A673 (cell line): ENCODE data around the gene CEP192. TPM values are rescaled to one million over a fixed set of nuclear protein-coding genes. Genes with fewer than 3 reads are reported as not detected.

Source experiments
- BruUV-seq: library from RNA; stranded (reverse); fragments of 400-500 nt; replicated peaks from 2 replicates; lab custom pipeline; 2021; lab: Mats Ljungman, UMichigan
- CTCF ChIA-PET: fragments of 300-600 bp; sonication (Branson Sonifier 250); formaldehyde crosslinking; loops from one replicate; lab custom pipeline; 2022; ENCODE audit warnings: antibody characterized with exemption; lab: Charles Lee
- POLR2A ChIA-PET: fragments of 300-600 bp; sonication (Branson Sonifier 250); formaldehyde crosslinking; loops from one replicate; lab custom pipeline; 2022; ENCODE audit warnings: antibody characterized with exemption; ENCODE audit not compliant: low non-redundant PET; lab: Charles Lee
- DNase-seq: peaks from one replicate; pipeline ENCODE4 v3.0.0-alpha.2; 2015; ENCODE audit warnings: low spot score
- H3K27ac ChIP-seq: fragments of 200-600 bp; sonication (generic); 2 replicates; pipeline ENCODE4 v1.5.1; 2016; ENCODE audit warnings: mixed run types, low read depth, mild to moderate bottlenecking, mixed read lengths, antibody characterized with exemption, low read length; ENCODE audit not compliant: poor library complexity, severe bottlenecking
- H3K27me3 ChIP-seq: fragments of 200-600 bp; sonication (generic); replicated peaks from 2 replicates; pipeline ENCODE4 v1.6.1; 2017; ENCODE audit warnings: mixed run types, low read depth, mild to moderate bottlenecking, mixed read lengths, antibody characterized with exemption, low read length; ENCODE audit not compliant: insufficient read depth, poor library complexity
- H3K36me3 ChIP-seq: fragments of 200-600 bp; sonication (generic); 2 replicates; pipeline ENCODE4 v1.6.1; 2016; ENCODE audit warnings: mixed run types, mild to moderate bottlenecking, mixed read lengths, antibody characterized with exemption, low read length; ENCODE audit not compliant: insufficient read depth, poor library complexity, severe bottlenecking
- H3K4me1 ChIP-seq: fragments of 200-600 bp; sonication (generic); 2 replicates; pipeline ENCODE4 v1.6.1; 2017; ENCODE audit warnings: mixed run types, mild to moderate bottlenecking, mixed read lengths, antibody characterized with exemption, low read length; ENCODE audit not compliant: insufficient read depth, poor library complexity, severe bottlenecking
- H3K4me3 ChIP-seq: fragments of 200-600 bp; sonication (generic); 2 replicates; pipeline ENCODE4 v1.5.1; 2016; ENCODE audit warnings: low read depth, mixed run types, mild to moderate bottlenecking, mixed read lengths, low read length; ENCODE audit not compliant: poor library complexity, severe bottlenecking
- H3K9me3 ChIP-seq: fragments of 200-600 bp; sonication (generic); 2 replicates; pipeline ENCODE4 v1.6.1; 2016; ENCODE audit warnings: mixed run types, low read depth, mild to moderate bottlenecking, mixed read lengths, antibody characterized with exemption, low read length; ENCODE audit not compliant: poor library complexity, severe bottlenecking
- EZH2 ChIP-seq: fragments of 200-600 bp; sonication (generic); IDR thresholded peaks from 2 replicates; pipeline ENCODE4 v1.6.1; 2017; ENCODE audit warnings: borderline replicate concordance, low read depth, mild to moderate bottlenecking, mixed read lengths, antibody characterized with exemption, low read length; ENCODE audit not compliant: poor library complexity, severe bottlenecking
- intact Hi-C: fragments of 100-400 bp; cut with micrococcal nuclease; formaldehyde crosslinking; loops from one replicate; pipeline ENCODE4 v1.10.0; 2022; ENCODE audit not compliant: unreplicated experiment
- total RNA-seq: library from RNA; stranded (reverse); gene quantifications from 2 replicates; pipeline ENCODE4 v1.2.3, GENCODE V29; 2021
- TF ChIP-seq, protein P1 (sequence below): fragments of 300-800, 200-600 bp; sonication (generic); conservative IDR thresholded peaks from 2 replicates; pipeline ENCODE4 v1.5.1; 2017; ENCODE audit warnings: low read depth, mild to moderate bottlenecking, antibody characterized with exemption, low read length, moderate library complexity, mixed read lengths

Gene CEP192
- total RNA-seq, 1 experiment from 2014 or later: 46.4 TPM

GRCh38 chr18:13005289-13005688 is 14.1 kb downstream of the CEP192 start:
- POLR2A ChIA-PET: no interaction called here

GRCh38 chr18:13006531-13007247 is 15.5 kb downstream of the CEP192 start:
- no TSS peak for BruUV-seq
- DNase-seq: no peak
- H3K27ac ChIP-seq: no peak overlapping the region
- TF ChIP-seq, protein P1, sequence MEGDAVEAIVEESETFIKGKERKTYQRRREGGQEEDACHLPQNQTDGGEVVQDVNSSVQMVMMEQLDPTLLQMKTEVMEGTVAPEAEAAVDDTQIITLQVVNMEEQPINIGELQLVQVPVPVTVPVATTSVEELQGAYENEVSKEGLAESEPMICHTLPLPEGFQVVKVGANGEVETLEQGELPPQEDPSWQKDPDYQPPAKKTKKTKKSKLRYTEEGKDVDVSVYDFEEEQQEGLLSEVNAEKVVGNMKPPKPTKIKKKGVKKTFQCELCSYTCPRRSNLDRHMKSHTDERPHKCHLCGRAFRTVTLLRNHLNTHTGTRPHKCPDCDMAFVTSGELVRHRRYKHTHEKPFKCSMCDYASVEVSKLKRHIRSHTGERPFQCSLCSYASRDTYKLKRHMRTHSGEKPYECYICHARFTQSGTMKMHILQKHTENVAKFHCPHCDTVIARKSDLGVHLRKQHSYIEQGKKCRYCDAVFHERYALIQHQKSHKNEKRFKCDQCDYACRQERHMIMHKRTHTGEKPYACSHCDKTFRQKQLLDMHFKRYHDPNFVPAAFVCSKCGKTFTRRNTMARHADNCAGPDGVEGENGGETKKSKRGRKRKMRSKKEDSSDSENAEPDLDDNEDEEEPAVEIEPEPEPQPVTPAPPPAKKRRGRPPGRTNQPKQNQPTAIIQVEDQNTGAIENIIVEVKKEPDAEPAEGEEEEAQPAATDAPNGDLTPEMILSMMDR: no peak
- TF ChIP-seq EZH2: no peak
- no peaks in the 10 kb centered on the region for H3K9me3 ChIP-seq
- ChIA-PET POLR2A (no interaction called here), CTCF (no interaction called here)
- H3K4me3 ChIP-seq: no peak overlapping the region
- peaks cover 44% of the 10 kb centered on the region for H3K36me3 ChIP-seq
- H3K4me1 ChIP-seq: no peaks in the 10 kb centered on the region
- H3K27me3 ChIP-seq: no peaks in the 10 kb centered on the region
- intact Hi-C loops: loop anchor here (10.0 kb wide), 1 partner anchor 628 kb away; no protein-coding TSS in a partner anchor

More at GRCh38 chr18:13005289-13005688, 14.1 kb downstream of the CEP192 start:
- no peak overlapping the region for H3K4me3 ChIP-seq
- H3K9me3 ChIP-seq: no peaks in the 10 kb centered on the region
- no peaks in the 10 kb centered on the region for H3K4me1 ChIP-seq
- H3K27me3 ChIP-seq: no peaks in the 10 kb centered on the region
- CTCF ChIA-PET: interaction anchor here (0.6 kb wide), 1 partner anchor 574 kb away, joined by 3 read pairs; no protein-coding TSS in a partner anchor
- intact Hi-C loops: loop anchor here (10.0 kb wide), 1 partner anchor 630 kb away; no protein-coding TSS in a partner anchor
- peaks cover 38% of the 10 kb centered on the region for H3K36me3 ChIP-seq
- no peak overlapping the region for H3K27ac ChIP-seq
- no peak for DNase-seq
- no TSS peak for BruUV-seq
- TF ChIP-seq, protein P1: no peak
- TF ChIP-seq EZH2: no peak

- BruUV-seq: no TSS peak
- Histone ChIP-seq H3K9me3 (no peaks in the 10 kb centered on the region), H3K27me3 (no peaks in the 10 kb centered on the region), H3K27ac (no peak overlapping the region), H3K36me3 (peaks cover 43% of the 10 kb centered on the region), H3K4me1 (no peaks in the 10 kb centered on the region), H3K4me3 (no peak overlapping the region)
- ChIA-PET CTCF (no interaction called here), POLR2A (no interaction called here)
- intact Hi-C loops: loop anchor here (10.0 kb wide), 1 partner anchor 628 kb away; no protein-coding TSS in a partner anchor
- DNase-seq: no peak
- TF ChIP-seq EZH2: no peak
- TF ChIP-seq, protein P1: no peak
These were observed 16.0 kb downstream of the CEP192 start for GRCh38 chr18:13007248-13007560.
